ENCODE measurements around the gene GABPA.

DNA sequence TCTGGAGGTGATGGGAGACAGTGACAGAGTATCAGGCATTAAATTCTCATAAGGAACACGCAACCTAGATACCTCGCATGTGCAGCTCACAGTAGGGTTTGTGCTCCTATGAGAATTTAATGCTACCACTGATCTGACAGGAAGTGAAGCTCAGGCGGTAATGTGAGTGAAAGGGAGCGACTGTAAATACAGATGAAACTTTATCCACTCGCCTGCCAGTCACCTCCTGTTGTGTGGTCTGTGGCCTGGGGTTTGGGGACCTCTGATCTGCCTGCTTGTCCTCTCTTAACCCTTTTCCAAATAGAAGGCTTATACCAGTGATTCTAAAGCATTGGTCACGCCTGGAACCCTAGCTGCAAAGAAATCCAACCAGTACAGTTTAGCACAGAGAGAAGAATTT is 15.3 kb downstream of the GABPA start:
- TF ChIP-seq EZH2 (IDR thresholded peaks at IDR 0.05; ENCODE audit: insufficient read depth, poor library complexity, severe bottlenecking) (no peak), EZH2phosphoT487 (IDR thresholded peaks at IDR 0.05; ENCODE audit: insufficient read depth, low read depth) (no peak)
